ENCODE data around the gene PDSS2. TPM values are rescaled to one million over a fixed set of nuclear protein-coding genes. Genes with fewer than 3 reads are reported as not detected.

PDSS2 gene
- total and polyA plus RNA-seq, 4 donors = 10.5 to 20.9 (median 16.0) TPM

DNA sequence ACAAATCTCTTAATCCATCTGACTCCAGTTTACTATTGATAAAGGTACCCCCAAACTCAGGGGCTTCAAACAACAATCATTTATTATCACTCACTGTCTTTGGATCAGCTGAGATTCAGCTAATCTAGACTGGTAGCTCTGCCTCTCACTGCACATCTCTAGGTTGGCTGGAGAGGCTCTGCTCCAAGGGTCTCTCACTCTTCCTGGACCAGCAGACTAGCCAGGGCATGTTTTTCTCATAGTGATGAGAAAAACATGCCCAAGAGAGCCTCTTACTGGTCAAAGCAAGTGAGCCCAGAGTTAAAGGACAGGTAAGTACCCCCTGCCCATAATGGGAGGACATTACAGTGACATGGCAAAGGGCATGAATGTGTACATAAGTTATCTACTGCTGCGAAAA lies 228.9 kb downstream of the PDSS2 start:
- Histone ChIP-seq H3K4me3 (ENCODE audit: low read depth in 1 of 3, low read length in 3 of 3) (no peak overlapping the region), H3K36me3 (ENCODE audit: control insufficient read depth in 4 of 4, insufficient read depth in 3 of 4, low read depth in 1 of 4, low read length in 3 of 4) (no peaks in the 10 kb centered on the region), H3K4me1 (ENCODE audit: control insufficient read depth in 4 of 4, insufficient read depth in 4 of 4, low read length in 3 of 4) (peaks cover 3 to 10% (median 7%) of the 10 kb centered on the region in 4 donors), H3K27ac (ENCODE audit: low read depth in 1 of 2, low read length in 2 of 2) (peak overlapping the region in 1 of 2 donors; percentile 58), H3K9me3 (ENCODE audit: control insufficient read depth in 4 of 4, low read length in 3 of 4) (no peaks in the 10 kb centered on the region), H3K27me3 (ENCODE audit: control insufficient read depth in 4 of 4, insufficient read depth in 4 of 4, low read length in 3 of 4) (no peaks in the 10 kb centered on the region), H3K9ac (ENCODE audit: low read depth in 1 of 2, low read length in 2 of 2) (no peak overlapping the region)
- DNase-seq (ENCODE audit: low spot score) = no peak
- TF ChIP-seq FOXA1 (IDR thresholded peaks at IDR 0.05) (no peak), EGR1 (IDR thresholded peaks at IDR 0.05; ENCODE audit: low read depth in 2 of 2) (no peak), HNF4G (IDR thresholded peaks at IDR 0.05) (no peak), HNF4A (conservative IDR thresholded peaks at IDR 0.05) (no peak), RXRA (IDR thresholded peaks at IDR 0.05) (no peak), RAD21 (IDR thresholded peaks at IDR 0.05) (no peak), YY1 (IDR thresholded peaks at IDR 0.05) (no peak), NR2F2 (IDR thresholded peaks at IDR 0.05) (no peak), JUND (IDR thresholded peaks at IDR 0.05) (no peak), TAF1 (conservative IDR thresholded peaks at IDR 0.05) (no peak)
- TF ChIP-seq, protein P1, sequence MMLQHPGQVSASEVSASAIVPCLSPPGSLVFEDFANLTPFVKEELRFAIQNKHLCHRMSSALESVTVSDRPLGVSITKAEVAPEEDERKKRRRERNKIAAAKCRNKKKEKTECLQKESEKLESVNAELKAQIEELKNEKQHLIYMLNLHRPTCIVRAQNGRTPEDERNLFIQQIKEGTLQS (IDR thresholded peaks at IDR 0.05) = no peak
- TF ChIP-seq, protein P2, sequence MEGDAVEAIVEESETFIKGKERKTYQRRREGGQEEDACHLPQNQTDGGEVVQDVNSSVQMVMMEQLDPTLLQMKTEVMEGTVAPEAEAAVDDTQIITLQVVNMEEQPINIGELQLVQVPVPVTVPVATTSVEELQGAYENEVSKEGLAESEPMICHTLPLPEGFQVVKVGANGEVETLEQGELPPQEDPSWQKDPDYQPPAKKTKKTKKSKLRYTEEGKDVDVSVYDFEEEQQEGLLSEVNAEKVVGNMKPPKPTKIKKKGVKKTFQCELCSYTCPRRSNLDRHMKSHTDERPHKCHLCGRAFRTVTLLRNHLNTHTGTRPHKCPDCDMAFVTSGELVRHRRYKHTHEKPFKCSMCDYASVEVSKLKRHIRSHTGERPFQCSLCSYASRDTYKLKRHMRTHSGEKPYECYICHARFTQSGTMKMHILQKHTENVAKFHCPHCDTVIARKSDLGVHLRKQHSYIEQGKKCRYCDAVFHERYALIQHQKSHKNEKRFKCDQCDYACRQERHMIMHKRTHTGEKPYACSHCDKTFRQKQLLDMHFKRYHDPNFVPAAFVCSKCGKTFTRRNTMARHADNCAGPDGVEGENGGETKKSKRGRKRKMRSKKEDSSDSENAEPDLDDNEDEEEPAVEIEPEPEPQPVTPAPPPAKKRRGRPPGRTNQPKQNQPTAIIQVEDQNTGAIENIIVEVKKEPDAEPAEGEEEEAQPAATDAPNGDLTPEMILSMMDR (IDR thresholded peaks at IDR 0.05; ENCODE audit: low read depth, low read length, missing input control) = no peak
- 72% methylated on average over 1 of the region's 1 CpG for WGBS

DNA sequence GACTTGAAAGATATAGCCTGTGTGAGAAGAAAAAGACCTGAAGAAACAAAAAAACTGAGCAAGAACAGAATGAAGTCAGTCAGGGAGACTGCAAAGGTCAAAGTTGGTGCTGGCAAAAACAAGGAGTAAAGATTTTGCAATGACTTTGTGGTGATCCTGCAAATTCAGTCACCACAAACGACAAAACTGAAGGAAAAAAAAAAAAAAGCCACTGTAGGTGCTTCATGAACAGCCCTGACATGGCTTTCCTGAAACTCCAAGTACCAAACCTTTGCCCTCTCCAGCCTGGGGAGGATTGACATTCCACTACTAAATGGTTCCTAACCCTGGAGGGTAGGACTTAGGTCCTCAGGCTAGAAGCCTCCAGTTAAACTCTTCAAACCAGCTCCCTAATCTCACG lies 229.3 kb downstream of the PDSS2 start:
- Histone ChIP-seq H3K9me3 (ENCODE audit: control insufficient read depth in 4 of 4, low read length in 3 of 4) (no peaks in the 10 kb centered on the region), H3K27ac (ENCODE audit: low read depth in 1 of 2, low read length in 2 of 2) (peak overlapping the region in 1 of 2 donors; percentile 58), H3K4me3 (ENCODE audit: low read depth in 1 of 3, low read length in 3 of 3) (no peak overlapping the region), H3K36me3 (ENCODE audit: control insufficient read depth in 4 of 4, insufficient read depth in 3 of 4, low read depth in 1 of 4, low read length in 3 of 4) (no peaks in the 10 kb centered on the region), H3K9ac (ENCODE audit: low read depth in 1 of 2, low read length in 2 of 2) (no peak overlapping the region), H3K27me3 (ENCODE audit: control insufficient read depth in 4 of 4, insufficient read depth in 4 of 4, low read length in 3 of 4) (no peaks in the 10 kb centered on the region), H3K4me1 (ENCODE audit: control insufficient read depth in 4 of 4, insufficient read depth in 4 of 4, low read length in 3 of 4) (peaks cover under 1 to 10% (median 3%) of the 10 kb centered on the region in 4 donors)
- DNase-seq (ENCODE audit: low spot score) = no peak
- 69% methylated on average over 2 of the region's 2 CpGs for WGBS
- TF ChIP-seq RAD21 (IDR thresholded peaks at IDR 0.05) (peak in 1 of 2 donors; percentile 21), NR2F2 (IDR thresholded peaks at IDR 0.05) (peak; percentile 41), HNF4A (conservative IDR thresholded peaks at IDR 0.05) (peak; percentile 20 to 56), RXRA (IDR thresholded peaks at IDR 0.05) (peak; percentile 13 to 19), FOXA2 (IDR thresholded peaks at IDR 0.05) (no peak)

DNA sequence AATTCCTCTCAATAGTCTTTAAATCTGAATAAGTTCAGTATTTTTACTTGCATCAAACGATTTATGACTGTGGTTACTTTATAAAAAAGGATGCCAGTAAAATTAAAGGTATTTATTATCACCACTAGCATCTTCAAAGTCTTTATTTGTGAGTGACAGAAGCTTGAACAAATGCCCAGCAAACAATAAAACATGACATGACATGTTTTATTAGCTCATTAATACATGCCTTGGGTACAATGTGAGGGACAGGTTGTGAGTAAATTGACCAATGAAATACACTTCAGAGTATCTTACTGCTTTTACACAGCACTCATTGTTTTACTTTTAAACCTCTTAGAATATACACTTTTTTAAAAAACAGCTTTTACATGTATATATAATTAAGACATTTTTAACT lies 230.6 kb downstream of the PDSS2 start:
- no peak for DNase-seq (ENCODE audit: low spot score)
- Histone ChIP-seq H3K4me1 (ENCODE audit: control insufficient read depth in 4 of 4, insufficient read depth in 4 of 4, low read length in 3 of 4) (peaks cover 0 to 10% (median 4%) of the 10 kb centered on the region in 4 donors), H3K27ac (ENCODE audit: low read depth in 1 of 2, low read length in 2 of 2) (no peak overlapping the region), H3K36me3 (ENCODE audit: control insufficient read depth in 4 of 4, insufficient read depth in 3 of 4, low read depth in 1 of 4, low read length in 3 of 4) (no peaks in the 10 kb centered on the region), H3K9me3 (ENCODE audit: control insufficient read depth in 4 of 4, low read length in 3 of 4) (no peaks in the 10 kb centered on the region), H3K27me3 (ENCODE audit: control insufficient read depth in 4 of 4, insufficient read depth in 4 of 4, low read length in 3 of 4) (no peaks in the 10 kb centered on the region), H3K9ac (ENCODE audit: low read depth in 1 of 2, low read length in 2 of 2) (no peak overlapping the region), H3K4me3 (ENCODE audit: low read depth in 1 of 3, low read length in 3 of 3) (no peak overlapping the region)
- 93% methylated on average over 1 of the region's 1 CpG for WGBS
- TF ChIP-seq EGR1 (IDR thresholded peaks at IDR 0.05; ENCODE audit: low read depth in 2 of 2) (no peak), HNF4A (conservative IDR thresholded peaks at IDR 0.05) (no peak), SP1 (IDR thresholded peaks at IDR 0.05) (no peak), YY1 (IDR thresholded peaks at IDR 0.05) (no peak), RAD21 (IDR thresholded peaks at IDR 0.05) (no peak), REST (IDR thresholded peaks at IDR 0.05) (no peak)
- TF ChIP-seq, protein P1 (IDR thresholded peaks at IDR 0.05) = no peak
